HG03095 (cell line): Measurements from ENCODE around the gene ATF1.
A peak's percentile ranks its signal among the peaks of the same experiment; 100 is the strongest.
"Not testable (repeated sequence)": the region's sequence is repeated elsewhere in the genome, so short reads cannot be mapped to it uniquely, and the experiment has no call there.

Experiments
- ATAC-seq: cut with Tn5 transposase; IDR thresholded peaks from one replicate; pipeline ENCODE4 v1.9.1; 2021; ENCODE audit warnings: moderate library complexity; ENCODE audit not compliant: unreplicated experiment

The ATF1 gene

GRCh38 chr12:50751948-50752721 is 11.8 kb upstream of the ATF1 start:
- ATAC-seq = no peak

- no peak for ATAC-seq
Measured at GRCh38 chr12:50753232-50753769, 10.6 kb upstream of the ATF1 start.

- ATAC-seq = peak; percentile 40
Measured at GRCh38 chr12:50764286-50765094, 589 bp downstream of the ATF1 start.

- ATAC-seq = peak; percentile 16
Measured at GRCh38 chr12:50765095-50765911, 1.4 kb downstream of the ATF1 start.

- ATAC-seq = no peak
Measured at GRCh38 chr12:50768391-50768790, 4.5 kb downstream of the ATF1 start.

GRCh38 chr12:50768813-50769212 is 4.9 kb downstream of the ATF1 start:
- not testable (repeated sequence) for ATAC-seq

- no peak for ATAC-seq
Measured at GRCh38 chr12:50771409-50771808, 7.5 kb downstream of the ATF1 start.

GRCh38 chr12:50772470-50772869 is 8.6 kb downstream of the ATF1 start:
- no peak for ATAC-seq

- ATAC-seq = no peak
Measured at GRCh38 chr12:50772877-50773276, 9.0 kb downstream of the ATF1 start.

- ATAC-seq = no peak
Measured at GRCh38 chr12:50775251-50775650, 11.3 kb downstream of the ATF1 start.

GRCh38 chr12:50776749-50777728 is 13.1 kb downstream of the ATF1 start:
- no peak for ATAC-seq

- ATAC-seq = no peak
Measured at GRCh38 chr12:50778663-50779590, 15.0 kb downstream of the ATF1 start.

- no peak for ATAC-seq
Measured at GRCh38 chr12:50780013-50780412, 16.1 kb downstream of the ATF1 start.

GRCh38 chr12:50784501-50784900 is 20.6 kb downstream of the ATF1 start:
- no peak for ATAC-seq

GRCh38 chr12:50785406-50786001 is 21.6 kb downstream of the ATF1 start:
- ATAC-seq = no peak

GRCh38 chr12:50786498-50787231 is 22.8 kb downstream of the ATF1 start:
- no peak for ATAC-seq

- ATAC-seq = no peak
Measured at GRCh38 chr12:50787618-50788017, 23.7 kb downstream of the ATF1 start.

GRCh38 chr12:50788561-50788960 is 24.7 kb downstream of the ATF1 start:
- ATAC-seq = no peak
